ENCODE data around the gene GRM1. TPM values are rescaled to one million over a fixed set of nuclear protein-coding genes. Genes with fewer than 3 reads are reported as not detected.

The GRM1 gene
- polyA plus RNA-seq, 1 experiment = 0.02 TPM

DNA sequence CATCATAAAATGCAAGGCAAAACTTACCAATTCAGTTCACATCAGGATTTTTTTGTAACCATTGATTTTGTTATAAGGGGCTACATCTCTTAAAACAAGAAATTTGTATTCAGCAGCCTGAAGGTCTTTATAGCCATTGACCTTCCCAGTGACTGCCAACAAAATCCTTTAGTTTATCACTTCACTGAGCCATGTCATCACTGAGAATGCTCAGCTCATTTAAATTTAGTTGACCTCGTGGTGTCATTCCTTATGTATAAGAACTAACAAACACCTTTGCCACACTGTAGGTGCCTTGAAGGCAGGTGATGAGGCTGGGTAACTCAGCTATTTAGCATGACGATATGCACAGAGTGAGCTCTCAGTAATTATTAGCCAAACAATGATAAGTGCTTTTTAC lies 77.7 kb downstream of the GRM1 start:
- ChIA-PET POLR2A (no interaction called here), CTCF (no interaction called here)
- TF ChIP-seq, protein P1, sequence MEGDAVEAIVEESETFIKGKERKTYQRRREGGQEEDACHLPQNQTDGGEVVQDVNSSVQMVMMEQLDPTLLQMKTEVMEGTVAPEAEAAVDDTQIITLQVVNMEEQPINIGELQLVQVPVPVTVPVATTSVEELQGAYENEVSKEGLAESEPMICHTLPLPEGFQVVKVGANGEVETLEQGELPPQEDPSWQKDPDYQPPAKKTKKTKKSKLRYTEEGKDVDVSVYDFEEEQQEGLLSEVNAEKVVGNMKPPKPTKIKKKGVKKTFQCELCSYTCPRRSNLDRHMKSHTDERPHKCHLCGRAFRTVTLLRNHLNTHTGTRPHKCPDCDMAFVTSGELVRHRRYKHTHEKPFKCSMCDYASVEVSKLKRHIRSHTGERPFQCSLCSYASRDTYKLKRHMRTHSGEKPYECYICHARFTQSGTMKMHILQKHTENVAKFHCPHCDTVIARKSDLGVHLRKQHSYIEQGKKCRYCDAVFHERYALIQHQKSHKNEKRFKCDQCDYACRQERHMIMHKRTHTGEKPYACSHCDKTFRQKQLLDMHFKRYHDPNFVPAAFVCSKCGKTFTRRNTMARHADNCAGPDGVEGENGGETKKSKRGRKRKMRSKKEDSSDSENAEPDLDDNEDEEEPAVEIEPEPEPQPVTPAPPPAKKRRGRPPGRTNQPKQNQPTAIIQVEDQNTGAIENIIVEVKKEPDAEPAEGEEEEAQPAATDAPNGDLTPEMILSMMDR (IDR thresholded peaks at IDR 0.05; ENCODE audit: insufficient read depth, low read depth, low read length) = no peak
- no peak for DNase-seq (ENCODE audit: low read depth)
- Histone ChIP-seq H3K27me3 (ENCODE audit: control insufficient read depth, insufficient read depth, low read length) (no peaks in the 10 kb centered on the region), H3K4me3 (ENCODE audit: low read depth, low read length) (no peak overlapping the region), H3K36me3 (ENCODE audit: control insufficient read depth, insufficient read depth, low read length) (no peaks in the 10 kb centered on the region)

DNA sequence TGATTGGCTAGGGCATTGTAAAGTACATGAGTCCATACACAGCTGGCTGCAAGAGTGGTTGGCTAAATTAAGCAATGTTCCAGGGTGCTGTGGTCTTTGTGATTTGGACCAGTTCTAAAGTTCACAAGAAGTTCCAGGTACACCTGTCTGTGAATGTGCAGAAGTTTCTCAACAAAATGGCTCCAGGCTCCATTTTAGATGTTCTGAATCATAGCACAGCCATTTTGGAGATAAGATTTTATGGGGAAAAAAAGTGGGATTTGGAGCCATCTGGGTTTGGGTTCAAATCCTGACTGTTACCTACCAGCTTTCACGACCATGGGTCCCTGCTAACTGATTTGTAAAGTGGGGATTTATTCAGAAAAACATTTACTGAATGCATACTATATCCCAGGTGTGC lies 82.1 kb downstream of the GRM1 start:
- CTCF ChIA-PET = no interaction called here
- TF ChIP-seq, protein P1 (IDR thresholded peaks at IDR 0.05; ENCODE audit: insufficient read depth, low read depth, low read length) = no peak
- no peak overlapping the region for H3K4me3 ChIP-seq (ENCODE audit: low read depth, low read length)
- no peaks in the 10 kb centered on the region for H3K27me3 ChIP-seq (ENCODE audit: control insufficient read depth, insufficient read depth, low read length)
- DNase-seq (ENCODE audit: low read depth) = no peak
- H3K36me3 ChIP-seq (ENCODE audit: control insufficient read depth, insufficient read depth, low read length) = no peaks in the 10 kb centered on the region
- POLR2A ChIA-PET = no interaction called here

DNA sequence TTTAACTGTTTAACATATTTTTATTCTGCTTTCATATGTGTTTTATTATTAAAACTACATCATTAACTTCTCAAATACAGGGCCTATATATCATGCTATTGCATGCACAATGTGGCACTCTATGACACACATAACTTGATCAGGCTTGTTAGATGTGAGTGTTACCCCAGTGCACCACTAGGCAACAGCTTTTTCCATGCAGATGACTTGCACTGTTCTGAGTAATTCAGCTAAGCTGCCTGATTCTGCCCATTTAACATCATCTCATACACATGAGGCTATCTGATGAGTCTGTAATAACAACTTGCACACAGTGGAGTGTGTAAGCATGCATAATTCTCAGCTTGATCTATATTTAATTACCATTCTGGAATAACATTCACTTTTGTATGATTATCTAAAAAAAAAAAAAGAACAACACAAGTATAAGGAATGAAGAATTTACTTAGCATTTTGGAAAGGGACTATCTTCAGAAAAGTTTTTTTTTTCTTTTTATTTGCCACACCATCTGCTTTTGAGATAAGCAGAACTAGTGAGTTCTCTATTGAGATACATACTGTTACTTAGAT lies 83.1 kb downstream of the GRM1 start:
- Histone ChIP-seq H3K36me3 (ENCODE audit: control insufficient read depth, insufficient read depth, low read length) (no peaks in the 10 kb centered on the region), H3K4me3 (ENCODE audit: low read depth, low read length) (no peak overlapping the region), H3K27me3 (ENCODE audit: control insufficient read depth, insufficient read depth, low read length) (no peaks in the 10 kb centered on the region)
- TF ChIP-seq, protein P1 (IDR thresholded peaks at IDR 0.05; ENCODE audit: insufficient read depth, low read depth, low read length) = no peak
- ChIA-PET POLR2A (no interaction called here), CTCF (interaction anchor here (0.8 kb wide), 1 partner anchor 11 kb away, joined by 3 read pairs; no protein-coding TSS in a partner anchor)
- DNase-seq (ENCODE audit: low read depth) = no peak

- Histone ChIP-seq H3K4me3 (ENCODE audit: low read depth, low read length) (no peak overlapping the region), H3K27me3 (ENCODE audit: control insufficient read depth, insufficient read depth, low read length) (no peaks in the 10 kb centered on the region), H3K36me3 (ENCODE audit: control insufficient read depth, insufficient read depth, low read length) (no peaks in the 10 kb centered on the region)
- DNase-seq (ENCODE audit: low read depth) = no peak
- CTCF ChIA-PET = no interaction called here
- POLR2A ChIA-PET = interaction anchor here (0.6 kb wide), 1 partner anchor 12 kb away, joined by 4 read pairs; no protein-coding TSS in a partner anchor
- TF ChIP-seq, protein P1 (IDR thresholded peaks at IDR 0.05; ENCODE audit: insufficient read depth, low read depth, low read length) = no peak
Measured at GRCh38 chr6:146113084-146113623, 84.3 kb downstream of the GRM1 start.

DNA sequence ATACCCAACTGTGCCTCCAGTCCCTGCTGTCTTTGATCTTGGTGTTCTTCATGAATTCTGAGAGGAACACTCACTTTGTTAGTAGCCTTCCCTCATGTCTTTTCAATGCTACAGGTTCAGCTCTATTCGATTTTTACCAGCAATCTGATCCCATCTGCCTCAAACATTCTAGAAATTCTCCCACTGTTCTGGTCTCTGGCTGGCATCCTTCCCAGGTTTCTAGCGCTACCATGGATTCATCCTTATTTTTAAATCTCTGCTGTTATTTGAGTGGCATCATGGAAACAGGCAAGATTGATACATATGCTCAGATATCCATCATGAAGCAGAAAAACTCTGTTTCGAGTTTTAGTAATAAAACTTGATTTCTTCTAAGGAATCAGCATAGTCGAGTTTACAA lies 94.8 kb downstream of the GRM1 start:
- TF ChIP-seq, protein P1 (IDR thresholded peaks at IDR 0.05; ENCODE audit: insufficient read depth, low read depth, low read length) = no peak
- POLR2A ChIA-PET = no interaction called here
- DNase-seq (ENCODE audit: low read depth) = no peak
- Histone ChIP-seq H3K36me3 (ENCODE audit: control insufficient read depth, insufficient read depth, low read length) (no peaks in the 10 kb centered on the region), H3K27me3 (ENCODE audit: control insufficient read depth, insufficient read depth, low read length) (no peaks in the 10 kb centered on the region), H3K4me3 (ENCODE audit: low read depth, low read length) (no peak overlapping the region)
- CTCF ChIA-PET = no interaction called here

Data from BJ (cell line).